ENCODE results near the gene TSPAN9. TPM values are rescaled to one million over a fixed set of nuclear protein-coding genes. Genes with fewer than 3 reads are reported as not detected.

TSPAN9 gene
- total RNA-seq (10 to 100 TPM; 24.9 to 72.3 (median 55.7) TPM), polyA plus RNA-seq (10 to 100 TPM; 44.3 to 60.5 TPM)
- long read RNA-seq, donor 1, full-length matches to known transcripts = 43 of 64 reads
- long read RNA-seq, donor 1, partial matches to known transcripts = 2 of 64 reads
- long read RNA-seq, donor 1, other reads (novel, unspliced or antisense) = 19 of 64 reads
- long read RNA-seq, donor 2, full-length matches to known transcripts = 12 of 17 reads
- long read RNA-seq, donor 2, partial matches to known transcripts = 5 of 17 reads
- long read RNA-seq, donor 2, other reads (novel, unspliced or antisense) = 0 of 17 reads
- long read RNA-seq, donor 3, full-length matches to known transcripts = 9 of 26 reads
- long read RNA-seq, donor 3, partial matches to known transcripts = 0 of 26 reads
- long read RNA-seq, donor 3, other reads (novel, unspliced or antisense) = 17 of 26 reads

GRCh38 chr12:3076730-3077571 lies at the start of gene TSPAN9:
Gene TSPAN9 (plus strand): TSS chr12:3077379. CDS start chr12:3201194, 123,815 bp downstream.
- Histone ChIP-seq H3K27ac (peak within 1 kb of the TSS; percentile 79 to 92), H3K4me3 (peak within 1 kb of the TSS; percentile 96), H3K9me3 (no peaks in the 10 kb centered on the region), H3K36me3 (no peaks in the 10 kb centered on the region), H3K4me1 (ENCODE audit: insufficient read depth) (peaks cover 10% of the 10 kb centered on the region), H3K27me3 (no peaks in the 10 kb centered on the region)
- TF ChIP-seq POLR2A (IDR thresholded peaks at IDR 0.05) (peak; percentile 58), CTCF (IDR thresholded peaks at IDR 0.05) (no peak), EP300 (IDR thresholded peaks at IDR 0.05) (no peak)
- intact Hi-C loops (cut with DNase I) = loop anchor here (5.0 to 10.0 kb wide), 7 partner anchors 55 to 198 kb away; no protein-coding TSS in a partner anchor
- WGBS, 3 donors = 0 to 3% (median 1%) methylated on average over 26 to 89 of the region's 95 CpGs
- peak; percentile 71 to 85 (median 83) for DNase-seq

GRCh38 chr12:3028108-3028507 lies 49.1 kb upstream of the TSPAN9 start:
- Histone ChIP-seq H3K4me3 (no peak overlapping the region), H3K27me3 (no peaks in the 10 kb centered on the region), H3K9me3 (no peaks in the 10 kb centered on the region), H3K4me1 (ENCODE audit: insufficient read depth) (no peaks in the 10 kb centered on the region), H3K36me3 (no peaks in the 10 kb centered on the region), H3K27ac (no peak overlapping the region)
- 76 to 80% (median 77%) methylated on average over 7 of the region's 7 CpGs for WGBS, 3 donors
- no peak for TF ChIP-seq EP300 (IDR thresholded peaks at IDR 0.05)
- no peak for TF ChIP-seq CTCF (IDR thresholded peaks at IDR 0.05)
- no peak for TF ChIP-seq POLR2A (IDR thresholded peaks at IDR 0.05)
- no peak for DNase-seq
- intact Hi-C loops (cut with DNase I) = no loop called here

GRCh38 chr12:3030821-3031429 lies 46.3 kb upstream of the TSPAN9 start:
- intact Hi-C loops (cut with DNase I) = loop anchor here (5.0 to 10.0 kb wide), 3 partner anchors 156 to 176 kb away; partner anchors contain the start of genes TEX52 (in 3 of the 4), FOXM1 (in 1 of the 4) and RHNO1 (in 1 of the 4)
- H3K9me3 ChIP-seq = no peaks in the 10 kb centered on the region
- DNase-seq = no peak
- 70 to 72% (median 70%) methylated on average over 19 to 21 of the region's 21 CpGs for WGBS, 3 donors
- H3K36me3 ChIP-seq = no peaks in the 10 kb centered on the region
- TF ChIP-seq POLR2A (IDR thresholded peaks at IDR 0.05) = no peak
- TF ChIP-seq CTCF (IDR thresholded peaks at IDR 0.05) = no peak
- TF ChIP-seq EP300 (IDR thresholded peaks at IDR 0.05) = no peak
- no peak overlapping the region for H3K27ac ChIP-seq
- no peaks in the 10 kb centered on the region for H3K27me3 ChIP-seq
- no peak overlapping the region for H3K4me3 ChIP-seq
- no peaks in the 10 kb centered on the region for H3K4me1 ChIP-seq (ENCODE audit: insufficient read depth)

- H3K27ac ChIP-seq = no peak overlapping the region
- H3K36me3 ChIP-seq = no peaks in the 10 kb centered on the region
- no peaks in the 10 kb centered on the region for H3K4me1 ChIP-seq (ENCODE audit: insufficient read depth)
- no peak for DNase-seq
- H3K27me3 ChIP-seq = no peaks in the 10 kb centered on the region
- intact Hi-C loops (cut with DNase I) = loop anchor here (5.0 to 10.0 kb wide), 3 partner anchors 157 to 177 kb away; partner anchors contain the start of genes TEX52 (in 3 of the 4), FOXM1 (in 1 of the 4) and RHNO1 (in 1 of the 4)
- no peaks in the 10 kb centered on the region for H3K9me3 ChIP-seq
- H3K4me3 ChIP-seq = no peak overlapping the region
- WGBS, 3 donors = 80 to 88% (median 85%) methylated on average over 12 of the region's 12 CpGs
- no peak for TF ChIP-seq POLR2A (IDR thresholded peaks at IDR 0.05)
- no peak for TF ChIP-seq CTCF (IDR thresholded peaks at IDR 0.05)
- no peak for TF ChIP-seq EP300 (IDR thresholded peaks at IDR 0.05)
These were observed 45.0 kb upstream of the TSPAN9 start for GRCh38 chr12:3032161-3032560.
